ENCODE data around the gene REM2.

DNA sequence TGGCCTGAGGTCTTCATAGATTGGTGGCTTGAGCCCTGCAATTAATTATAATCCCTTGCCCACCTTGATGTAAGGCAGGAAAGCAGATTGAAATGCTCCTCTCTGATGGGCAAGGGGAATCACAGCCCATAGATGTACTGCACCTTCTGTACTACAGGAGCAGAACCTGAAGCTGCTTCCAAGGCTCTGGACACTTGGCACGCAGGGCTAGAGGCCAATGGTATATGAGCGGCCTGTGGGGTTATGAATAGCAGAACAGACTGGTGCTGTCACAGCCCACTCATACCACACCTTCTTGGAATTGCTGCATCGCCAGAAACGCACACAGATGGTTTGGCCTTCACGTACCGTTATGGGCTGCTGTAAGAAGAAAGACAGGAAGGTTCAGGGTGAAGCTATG lies 37.7 kb downstream of the REM2 start:
- TF ChIP-seq POLR2A (IDR thresholded peaks at IDR 0.05) (no peak), EP300 (IDR thresholded peaks at IDR 0.05) (no peak)
- TF ChIP-seq, protein P1, sequence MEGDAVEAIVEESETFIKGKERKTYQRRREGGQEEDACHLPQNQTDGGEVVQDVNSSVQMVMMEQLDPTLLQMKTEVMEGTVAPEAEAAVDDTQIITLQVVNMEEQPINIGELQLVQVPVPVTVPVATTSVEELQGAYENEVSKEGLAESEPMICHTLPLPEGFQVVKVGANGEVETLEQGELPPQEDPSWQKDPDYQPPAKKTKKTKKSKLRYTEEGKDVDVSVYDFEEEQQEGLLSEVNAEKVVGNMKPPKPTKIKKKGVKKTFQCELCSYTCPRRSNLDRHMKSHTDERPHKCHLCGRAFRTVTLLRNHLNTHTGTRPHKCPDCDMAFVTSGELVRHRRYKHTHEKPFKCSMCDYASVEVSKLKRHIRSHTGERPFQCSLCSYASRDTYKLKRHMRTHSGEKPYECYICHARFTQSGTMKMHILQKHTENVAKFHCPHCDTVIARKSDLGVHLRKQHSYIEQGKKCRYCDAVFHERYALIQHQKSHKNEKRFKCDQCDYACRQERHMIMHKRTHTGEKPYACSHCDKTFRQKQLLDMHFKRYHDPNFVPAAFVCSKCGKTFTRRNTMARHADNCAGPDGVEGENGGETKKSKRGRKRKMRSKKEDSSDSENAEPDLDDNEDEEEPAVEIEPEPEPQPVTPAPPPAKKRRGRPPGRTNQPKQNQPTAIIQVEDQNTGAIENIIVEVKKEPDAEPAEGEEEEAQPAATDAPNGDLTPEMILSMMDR (IDR thresholded peaks at IDR 0.05): no peak

Measured in stomach (tissue), 4 donors.